ENCODE results near the gene DUSP8. TPM values are rescaled to one million over a fixed set of nuclear protein-coding genes. Genes with fewer than 3 reads are reported as not detected.

Gene DUSP8
- total RNA-seq, 1 donor from 2014 or later: 15.3 TPM

- intact Hi-C loops (cut with micrococcal nuclease): no loop called here
- no peak for TF ChIP-seq CTCF (IDR thresholded peaks at IDR 0.05; ENCODE audit: borderline replicate concordance)
- Histone ChIP-seq H3K9me3 (replicated peaks) (no peaks in the 10 kb centered on the region), H3K27me3 (ENCODE audit: low read depth) (peaks cover 44% of the 10 kb centered on the region), H3K27ac (replicated peaks) (no peak overlapping the region), H3K4me1 (peaks cover 33% of the 10 kb centered on the region), H3K4me3 (no peak overlapping the region), H3K36me3 (no peaks in the 10 kb centered on the region)
- no peak for DNase-seq
Observed at GRCh38 chr11:1546077-1546535, 26.0 kb downstream of the DUSP8 start.

GRCh38 chr11:1545432-1545831 is 26.6 kb downstream of the DUSP8 start:
- H3K27me3 ChIP-seq (ENCODE audit: low read depth): peaks cover 44% of the 10 kb centered on the region
- no peak overlapping the region for H3K27ac ChIP-seq (replicated peaks)
- H3K4me3 ChIP-seq: no peak overlapping the region
- intact Hi-C loops (cut with micrococcal nuclease): no loop called here
- H3K9me3 ChIP-seq (replicated peaks): no peaks in the 10 kb centered on the region
- no peaks in the 10 kb centered on the region for H3K36me3 ChIP-seq
- H3K4me1 ChIP-seq: peaks cover 33% of the 10 kb centered on the region
- no peak for TF ChIP-seq CTCF (IDR thresholded peaks at IDR 0.05; ENCODE audit: borderline replicate concordance)
- DNase-seq: no peak

GRCh38 chr11:1544536-1544935 is 27.5 kb downstream of the DUSP8 start:
- Histone ChIP-seq H3K36me3 (no peaks in the 10 kb centered on the region), H3K4me1 (peaks cover 33% of the 10 kb centered on the region), H3K27ac (replicated peaks) (no peak overlapping the region), H3K4me3 (no peak overlapping the region), H3K9me3 (replicated peaks) (no peaks in the 10 kb centered on the region), H3K27me3 (ENCODE audit: low read depth) (peaks cover 44% of the 10 kb centered on the region)
- no peak for DNase-seq
- no peak for TF ChIP-seq CTCF (IDR thresholded peaks at IDR 0.05; ENCODE audit: borderline replicate concordance)
- intact Hi-C loops (cut with micrococcal nuclease): no loop called here

- intact Hi-C loops (cut with micrococcal nuclease): no loop called here
- Histone ChIP-seq H3K4me1 (peaks cover 26% of the 10 kb centered on the region), H3K27me3 (ENCODE audit: low read depth) (peaks cover 47% of the 10 kb centered on the region), H3K9me3 (replicated peaks) (no peaks in the 10 kb centered on the region), H3K4me3 (no peak overlapping the region), H3K27ac (replicated peaks) (no peak overlapping the region), H3K36me3 (no peaks in the 10 kb centered on the region)
- no peak for TF ChIP-seq CTCF (IDR thresholded peaks at IDR 0.05; ENCODE audit: borderline replicate concordance)
- no peak for DNase-seq
Observed at GRCh38 chr11:1543606-1544263, 28.3 kb downstream of the DUSP8 start.

- TF ChIP-seq CTCF (IDR thresholded peaks at IDR 0.05; ENCODE audit: borderline replicate concordance): no peak
- Histone ChIP-seq H3K36me3 (no peaks in the 10 kb centered on the region), H3K27me3 (ENCODE audit: low read depth) (peaks cover 36% of the 10 kb centered on the region), H3K4me3 (no peak overlapping the region), H3K9me3 (replicated peaks) (no peaks in the 10 kb centered on the region), H3K4me1 (peaks cover 15% of the 10 kb centered on the region), H3K27ac (replicated peaks) (no peak overlapping the region)
- intact Hi-C loops (cut with micrococcal nuclease): no loop called here
- DNase-seq: no peak
Observed at GRCh38 chr11:1542267-1542666, 29.8 kb downstream of the DUSP8 start.

Measured in left ventricle myocardium inferior (tissue), 1 donor.